HCT116 (cell line): ENCODE measurements around the gene SCRN1. TPM values are rescaled to one million over a fixed set of nuclear protein-coding genes. Genes with fewer than 3 reads are reported as not detected.
"Not testable (repeated sequence)": the region's sequence is repeated elsewhere in the genome, so short reads cannot be mapped to it uniquely, and the experiment has no call there.

Source experiments
- ATAC-seq: fragments of 200-7000 bp; cut with Tn5 transposase; 2 replicates; pipeline ENCODE4 v1.9.1; 2020; ENCODE audit warnings: mild to moderate bottlenecking, moderate library complexity
- BruUV-seq: library from RNA; stranded (reverse); fragments of 400-500 nt; replicated peaks from 2 replicates; lab custom pipeline; 2021; lab: Mats Ljungman, UMichigan
- CTCF ChIA-PET: fragments of 300-600 bp; sonication (Branson Sonifier 250); formaldehyde crosslinking; loops from one replicate; lab custom pipeline; 2021; ENCODE audit warnings: antibody characterized with exemption; lab: Charles Lee
- POLR2A ChIA-PET: fragments of 300-600, 350-600 bp; sonication (Branson Sonifier 250); formaldehyde crosslinking; loops from one replicate; lab custom pipeline; 2021; ENCODE audit warnings: antibody characterized with exemption; lab: Charles Lee
- RAD21 ChIA-PET, 2 experiments: fragments of 300-600 bp; sonication (Branson Sonifier 250); formaldehyde crosslinking; loops; one replicate each; lab custom pipeline; 2023; ENCODE audit warnings: low total read pairs in 2 of 2; ENCODE audit not compliant: uncharacterized antibody in 2 of 2, unreplicated experiment in 2 of 2, low non-redundant PET in 1 of 2; lab: Charles Lee
- DNase-seq: peaks from one replicate; pipeline ENCODE4 v3.0.0-alpha.2; 2010; ENCODE audit warnings: low read depth, low spot score
- H2AFZ ChIP-seq: fragments of 200-600 bp; shearing (Covaris generic), sonication (generic); 2 replicates; pipeline ENCODE4 v1.6.1; 2017; ENCODE audit warnings: low read depth, mixed run types, mixed read lengths, antibody characterized with exemption, low read length; ENCODE audit not compliant: poor library complexity, severe bottlenecking
- H3K27ac ChIP-seq: 2 replicates; pipeline ENCODE4 v1.5.1; 2012; ENCODE audit warnings: low read depth, low read length
- H3K27me3 ChIP-seq: fragments of 200-600 bp; sonication (generic); 2 replicates; pipeline ENCODE4 v1.6.1; 2016; ENCODE audit warnings: mixed run types, low read length, mixed read lengths; ENCODE audit not compliant: insufficient read depth
- H3K36me3 ChIP-seq, 2 experiments: fragments of 200-500 bp in 1 of 2; fragments of 200-600 bp in 1 of 2; sonication (Bioruptor generic) in 1 of 2; sonication (generic) in 1 of 2; 2 replicates each; pipeline versions ENCODE4 v1.5.1 to v1.6.1; 2014 to 2016; ENCODE audit warnings: low read length in 2 of 2, inconsistent platforms in 1 of 2, mixed read lengths in 1 of 2, mixed run types in 1 of 2; ENCODE audit not compliant: insufficient read depth in 2 of 2, control insufficient read depth in 1 of 2
- H3K4me1 ChIP-seq, 2 experiments: fragments of 200-600 bp in 1 of 2; sonication (generic) in 1 of 2; 2 replicates each; pipeline versions ENCODE4 v1.5.1 to v1.6.1; 2012 to 2017; ENCODE audit warnings: low read length in 2 of 2, inconsistent platforms in 1 of 2, mild to moderate bottlenecking in 1 of 2, mixed read lengths in 1 of 2, mixed run types in 1 of 2, moderate library complexity in 1 of 2; ENCODE audit not compliant: insufficient read depth in 2 of 2, control insufficient read depth in 1 of 2
- H3K4me2 ChIP-seq: fragments of 200-600 bp; sonication (generic); 2 replicates; pipeline ENCODE4 v1.6.1; 2017; ENCODE audit warnings: mixed run types, low read length, mixed read lengths
- H3K4me3 ChIP-seq, 2 experiments: fragments of 200-600 bp in 1 of 2; sonication (generic) in 1 of 2; replicated peaks in 1 of 2; 2 replicates each; pipeline ENCODE4 v1.5.1; 2011 to 2016; ENCODE audit warnings: low read length in 2 of 2, control low read depth in 1 of 2, low read depth in 1 of 2, mild to moderate bottlenecking in 1 of 2, mixed read lengths in 1 of 2, mixed run types in 1 of 2
- H3K79me2 ChIP-seq: fragments of 200-600 bp; sonication (generic); 2 replicates; pipeline ENCODE4 v1.6.1; 2017; ENCODE audit warnings: mild to moderate bottlenecking, mixed run types, low read length, moderate library complexity, mixed read lengths; ENCODE audit not compliant: insufficient read depth
- H3K9ac ChIP-seq: fragments of 200-600 bp; sonication (generic); 2 replicates; pipeline ENCODE4 v1.6.1; 2016; ENCODE audit warnings: low read length, mixed read lengths
- H3K9me2 ChIP-seq: fragments of 200-600 bp; sonication (generic), shearing (Covaris generic); 2 replicates; pipeline ENCODE4 v1.6.1; 2017; ENCODE audit warnings: mixed run types, mild to moderate bottlenecking, moderate library complexity; ENCODE audit not compliant: insufficient read depth
- H3K9me3 ChIP-seq, 2 experiments: fragments of 200-500 bp in 1 of 2; fragments of 200-600 bp in 1 of 2; sonication (Bioruptor generic) in 1 of 2; sonication (generic) in 1 of 2; 2 replicates each; pipeline ENCODE4 v1.6.1; 2014 to 2017; ENCODE audit warnings: low read length in 2 of 2, mixed read lengths in 2 of 2, inconsistent platforms in 1 of 2, low read depth in 1 of 2, mild to moderate bottlenecking in 1 of 2, mixed run types in 1 of 2, moderate library complexity in 1 of 2; ENCODE audit not compliant: control insufficient read depth in 1 of 2, insufficient read depth in 1 of 2
- H4K20me1 ChIP-seq: fragments of 200-600 bp; sonication (generic), shearing (Covaris generic); 2 replicates; pipeline ENCODE4 v1.6.1; 2017; ENCODE audit warnings: mixed run types, mild to moderate bottlenecking, moderate library complexity; ENCODE audit not compliant: insufficient read depth
- TCF7L2 ChIP-seq: IDR thresholded peaks from 2 replicates; pipeline ENCODE4 v1.7.0; 2011; ENCODE audit warnings: borderline replicate concordance, inconsistent platforms; ENCODE audit not compliant: insufficient read depth, insufficient read length; ENCODE audit errors: extremely low read depth
- ZBTB33 ChIP-seq: IDR thresholded peaks from 2 replicates; pipeline ENCODE4 v1.6.1; 2011; ENCODE audit warnings: mild to moderate bottlenecking, low read length, moderate library complexity; ENCODE audit not compliant: insufficient replicate concordance; ENCODE audit errors: extremely low read depth
- intact Hi-C: fragments of 100-400 bp; cut with micrococcal nuclease; formaldehyde crosslinking; loops from 2 replicates; pipeline ENCODE4 v1.10.0; 2022
- total RNA-seq: library from RNA; stranded (reverse); gene quantifications from one replicate; pipeline ENCODE4 v1.2.1, GENCODE V29; 2021; ENCODE audit not compliant: unreplicated experiment
- TF ChIP-seq, protein P1 (sequence below), 3 experiments: fragments of 200-600 bp in 1 of 3; sonication (generic) in 1 of 3; IDR thresholded peaks in 2 of 3; conservative IDR thresholded peaks in 1 of 3; 2 replicates each; pipeline ENCODE4 v1.5.1; 2012 to 2017; ENCODE audit warnings: low read depth in 2 of 3, low read length in 2 of 3, antibody characterized with exemption in 1 of 3, borderline replicate concordance in 1 of 3, control low read depth in 1 of 3, mild to moderate bottlenecking in 1 of 3, mixed read lengths in 1 of 3, mixed run types in 1 of 3, moderate library complexity in 1 of 3; ENCODE audit not compliant: insufficient read depth in 1 of 3

The SCRN1 gene
- total RNA-seq, 1 experiment from 2014 or later = 76.8 TPM

GRCh38 chr7:29961611-29962010 lies 28.0 kb downstream of the SCRN1 start:
- H2AFZ ChIP-seq, H3K9me3 ChIP-seq, CTCF ChIA-PET, H4K20me1 ChIP-seq, H3K27me3 ChIP-seq, RAD21 ChIA-PET, H3K9ac ChIP-seq, H3K36me3 ChIP-seq, H3K9me2 ChIP-seq, POLR2A ChIA-PET, H3K4me1 ChIP-seq, intact Hi-C loops, ATAC-seq, H3K4me2 ChIP-seq, DNase-seq, H3K4me3 ChIP-seq, BruUV-seq, H3K27ac ChIP-seq: not testable (repeated sequence)
- peaks cover 13% of the 10 kb centered on the region; the same call in 1 of the 2 replicates for H3K79me2 ChIP-seq

DNA sequence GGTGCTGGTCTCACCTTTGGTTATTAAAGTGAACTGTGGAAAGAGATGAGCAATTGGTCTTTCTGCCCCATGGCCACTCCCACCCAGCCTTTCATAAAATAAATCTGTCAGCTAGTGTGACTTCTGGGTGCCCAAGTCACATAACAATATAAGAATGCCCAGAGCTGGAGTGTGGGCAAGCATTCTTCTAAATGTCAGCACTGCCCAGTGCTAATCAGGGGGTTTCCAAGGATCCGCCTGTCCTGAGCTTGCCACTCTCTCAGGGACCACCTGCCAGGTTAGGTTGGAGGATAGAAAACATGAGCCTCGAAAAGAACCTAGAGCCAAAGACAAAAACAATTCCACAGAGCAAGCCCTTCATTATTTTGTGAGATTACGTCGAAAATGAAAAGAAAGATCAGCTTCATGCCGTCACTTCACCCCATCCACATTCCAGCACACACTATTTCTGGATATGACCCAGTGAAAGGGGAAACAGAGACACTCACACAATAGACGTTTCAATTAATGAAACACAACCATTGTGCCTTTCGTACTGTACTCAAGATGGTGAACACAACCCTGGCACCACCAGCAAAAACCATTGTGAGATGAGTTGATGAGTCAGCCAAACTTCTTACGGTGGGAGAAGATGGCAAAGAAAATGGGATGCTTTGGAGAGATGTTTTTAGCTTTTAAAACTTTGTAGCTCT lies 30.8 kb downstream of the SCRN1 start:
- Histone ChIP-seq H3K4me2 (no peak overlapping the region), H3K27ac (no peak overlapping the region), H4K20me1 (no peaks in the 10 kb centered on the region), H3K4me1 (no peaks in the 10 kb centered on the region), H2AFZ (no peak overlapping the region), H3K9ac (no peak overlapping the region), H3K4me3 (no peak overlapping the region), H3K36me3 (peaks cover 7 to 11% of the 10 kb centered on the region in 2 experiments; a peak in 3 of 4 replicates), H3K9me3 (no peaks in the 10 kb centered on the region), H3K27me3 (no peaks in the 10 kb centered on the region), H3K9me2 (no peaks in the 10 kb centered on the region), H3K79me2 (peaks cover 16% of the 10 kb centered on the region; the same call in 1 of the 2 replicates)
- DNase-seq = no peak
- POLR2A ChIA-PET = no interaction called here
- intact Hi-C loops = no loop called here
- RAD21 ChIA-PET = no interaction called here
- ATAC-seq = no peak
- no peak for TF ChIP-seq ZBTB33
- TF ChIP-seq, protein P1, sequence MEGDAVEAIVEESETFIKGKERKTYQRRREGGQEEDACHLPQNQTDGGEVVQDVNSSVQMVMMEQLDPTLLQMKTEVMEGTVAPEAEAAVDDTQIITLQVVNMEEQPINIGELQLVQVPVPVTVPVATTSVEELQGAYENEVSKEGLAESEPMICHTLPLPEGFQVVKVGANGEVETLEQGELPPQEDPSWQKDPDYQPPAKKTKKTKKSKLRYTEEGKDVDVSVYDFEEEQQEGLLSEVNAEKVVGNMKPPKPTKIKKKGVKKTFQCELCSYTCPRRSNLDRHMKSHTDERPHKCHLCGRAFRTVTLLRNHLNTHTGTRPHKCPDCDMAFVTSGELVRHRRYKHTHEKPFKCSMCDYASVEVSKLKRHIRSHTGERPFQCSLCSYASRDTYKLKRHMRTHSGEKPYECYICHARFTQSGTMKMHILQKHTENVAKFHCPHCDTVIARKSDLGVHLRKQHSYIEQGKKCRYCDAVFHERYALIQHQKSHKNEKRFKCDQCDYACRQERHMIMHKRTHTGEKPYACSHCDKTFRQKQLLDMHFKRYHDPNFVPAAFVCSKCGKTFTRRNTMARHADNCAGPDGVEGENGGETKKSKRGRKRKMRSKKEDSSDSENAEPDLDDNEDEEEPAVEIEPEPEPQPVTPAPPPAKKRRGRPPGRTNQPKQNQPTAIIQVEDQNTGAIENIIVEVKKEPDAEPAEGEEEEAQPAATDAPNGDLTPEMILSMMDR (IDR thresholded peaks at IDR 0.05 in 2 of 3, conservative IDR thresholded peaks at IDR 0.05 in 1 of 3; ENCODE audit: borderline replicate concordance in 1 of 3, insufficient read depth in 1 of 3, low read depth in 2 of 3, low read length in 2 of 3) = no peak
- TF ChIP-seq TCF7L2 = no peak
- CTCF ChIA-PET = no interaction called here
- BruUV-seq = no TSS peak
